ENCODE results near the gene DGKI. TPM values are rescaled to one million over a fixed set of nuclear protein-coding genes. Genes with fewer than 3 reads are reported as not detected.

Gene DGKI
- total and polyA plus RNA-seq, 9 of the 15 experiments (the other 6 are each of a cell fraction or from before 2014, with no cell fraction given): 0.11 to 0.54 (median 0.15) TPM; not detected in 5

- DNase-seq (ENCODE audit: extremely low read depth in 1 of 4, low spot score in 3 of 4) (no peak), FAIRE-seq (no peak), ATAC-seq (no peak)
- Histone ChIP-seq H3K4me3 (no peak overlapping the region), H3K9me1 (ENCODE audit: control insufficient read depth, insufficient read depth, low read length) (no peaks in the 10 kb centered on the region), H3K4me2 (ENCODE audit: insufficient read depth, low read length) (no peak overlapping the region), H3K27ac (ENCODE audit: extremely low read depth, low read depth, low read length) (no peak overlapping the region), H3K4me1 (replicated peaks in 1 of 2; ENCODE audit: control insufficient read depth in 2 of 2, insufficient read depth in 2 of 2, low read length in 2 of 2) (no peaks in the 10 kb centered on the region), H3K79me2 (ENCODE audit: control insufficient read depth, insufficient read depth, low read length) (no peaks in the 10 kb centered on the region), H3K9me3 (replicated peaks; ENCODE audit: control insufficient read depth, insufficient read depth, low read depth, low read length) (no peaks in the 10 kb centered on the region), H2AFZ (ENCODE audit: low read depth, low read length) (no peak overlapping the region), H3K9ac (ENCODE audit: insufficient read depth in 1 of 2, low read depth in 2 of 2, low read length in 2 of 2) (no peak overlapping the region), H4K20me1 (replicated peaks; ENCODE audit: control insufficient read depth, insufficient read depth, low read length) (no peaks in the 10 kb centered on the region), H3K27me3 (ENCODE audit: control insufficient read depth in 2 of 2, insufficient read depth in 2 of 2, low read length in 2 of 2) (no peaks in the 10 kb centered on the region), H3K36me3 (ENCODE audit: control insufficient read depth, insufficient read depth, low read length) (no peaks in the 10 kb centered on the region)
- ChIA-PET POLR2A (no interaction called here), CTCF (ENCODE audit: low intra/inter-chr PET ratio) (no interaction called here)
- no TSS peak for BruUV-seq (replicated peaks)
- in situ Hi-C loops (cut with MboI) (no loop called here), intact Hi-C loops (cut with micrococcal nuclease) (no loop called here)
- TF ChIP-seq FUS (optimal IDR thresholded peaks at IDR 0.05; ENCODE audit: low read depth, low read length) (no peak), RFX7 (CRISPR knock-in tag; IDR thresholded peaks at IDR 0.05) (no peak), SMARCC2 (IDR thresholded peaks at IDR 0.05; ENCODE audit: low read depth) (no peak)
- 1% methylated on average over 3 of the region's 3 CpGs for WGBS (ENCODE audit: insufficient coverage, low coverage, missing lambda C conversion rate)
Measured at GRCh38 chr7:137647905-137648565, 198.7 kb downstream of the DGKI start.

- Histone ChIP-seq H3K9ac (ENCODE audit: insufficient read depth in 1 of 2, low read depth in 2 of 2, low read length in 2 of 2) (no peak overlapping the region), H2AFZ (ENCODE audit: low read depth, low read length) (no peak overlapping the region), H3K4me1 (replicated peaks in 1 of 2; ENCODE audit: control insufficient read depth in 2 of 2, insufficient read depth in 2 of 2, low read length in 2 of 2) (no peaks in the 10 kb centered on the region), H3K9me1 (ENCODE audit: control insufficient read depth, insufficient read depth, low read length) (no peaks in the 10 kb centered on the region), H3K27ac (ENCODE audit: extremely low read depth, low read depth, low read length) (no peak overlapping the region), H3K79me2 (ENCODE audit: control insufficient read depth, insufficient read depth, low read length) (no peaks in the 10 kb centered on the region), H3K4me2 (ENCODE audit: insufficient read depth, low read length) (no peak overlapping the region), H4K20me1 (replicated peaks; ENCODE audit: control insufficient read depth, insufficient read depth, low read length) (no peaks in the 10 kb centered on the region), H3K27me3 (ENCODE audit: control insufficient read depth in 2 of 2, insufficient read depth in 2 of 2, low read length in 2 of 2) (no peaks in the 10 kb centered on the region), H3K4me3 (no peak overlapping the region), H3K9me3 (replicated peaks; ENCODE audit: control insufficient read depth, insufficient read depth, low read depth, low read length) (no peaks in the 10 kb centered on the region), H3K36me3 (ENCODE audit: control insufficient read depth, insufficient read depth, low read length) (no peaks in the 10 kb centered on the region)
- intact Hi-C loops (cut with micrococcal nuclease) (no loop called here), in situ Hi-C loops (cut with MboI) (no loop called here)
- no peak for FAIRE-seq
- no peak for ATAC-seq
- 2% methylated on average over 2 of the region's 2 CpGs for WGBS (ENCODE audit: insufficient coverage, low coverage, missing lambda C conversion rate)
- TF ChIP-seq ZNF395 (CRISPR knock-in tag; IDR thresholded peaks at IDR 0.05) (no peak), ZNF76 (CRISPR knock-in tag; IDR thresholded peaks at IDR 0.05; ENCODE audit: borderline replicate concordance) (no peak), PHB (CRISPR knock-in tag; IDR thresholded peaks at IDR 0.05) (no peak), RBBP5 (IDR thresholded peaks at IDR 0.05; ENCODE audit: borderline replicate concordance, insufficient read depth, low read length, poor library complexity, severe bottlenecking) (no peak), TRIM24 (IDR thresholded peaks at IDR 0.05) (no peak)
- CTCF ChIA-PET (ENCODE audit: low intra/inter-chr PET ratio): no interaction called here
- BruUV-seq (replicated peaks): no TSS peak
- POLR2A ChIA-PET: no interaction called here
- no peak for DNase-seq (ENCODE audit: extremely low read depth in 1 of 4, low spot score in 3 of 4)
Measured at GRCh38 chr7:137642472-137642871, 204.3 kb downstream of the DGKI start.
